A172 (cell line): ENCODE data around the gene S100PBP. TPM values are rescaled to one million over a fixed set of nuclear protein-coding genes. Genes with fewer than 3 reads are reported as not detected.

Experiments used
- DNase-seq: peaks from one replicate; pipeline ENCODE4 v3.0.0-alpha.2; 2015; ENCODE audit warnings: low spot score
- total RNA-seq: library from RNA; depleted of rRNA; stranded (reverse); fragments of >200 nt; shearing (Covaris generic); gene quantifications from 2 replicates; pipeline ENCODE4 v1.2.3, GENCODE V29; 2014; rRNA removed

Gene S100PBP
- 20.0 and 20.4 TPM in 2 replicates for total RNA-seq

DNA sequence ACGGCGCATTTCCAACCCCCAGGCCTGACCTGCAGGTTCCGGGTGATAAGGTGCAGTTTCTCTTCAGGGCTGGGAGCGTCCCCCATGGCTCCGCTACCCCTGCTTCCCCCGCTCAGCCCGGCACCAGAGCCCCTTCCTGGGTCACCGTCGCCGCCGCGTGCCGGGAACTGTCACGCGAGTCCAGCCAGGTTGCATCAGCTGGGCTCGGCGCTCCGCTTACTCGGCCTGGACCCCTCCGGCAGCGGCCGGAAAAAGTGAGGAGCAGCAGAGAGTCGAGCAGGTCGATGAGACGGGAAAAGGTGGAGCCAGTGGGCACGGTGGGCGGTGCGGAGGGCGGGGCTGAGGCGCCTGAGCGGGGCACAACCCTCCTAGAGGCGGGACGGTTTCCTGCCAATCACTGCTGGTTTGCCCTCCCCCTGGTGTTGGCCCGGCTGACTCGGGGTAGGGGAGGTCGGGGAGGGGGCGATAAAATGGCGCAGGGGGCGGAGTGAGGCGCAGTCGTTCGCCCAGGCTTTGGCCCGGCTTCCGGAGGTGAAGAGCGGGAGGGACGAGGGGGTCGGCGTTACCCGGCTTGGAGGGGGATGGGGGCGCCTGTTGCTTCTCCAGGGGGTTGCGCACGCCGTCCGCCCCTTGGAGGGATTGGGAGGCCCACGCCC lies at the start of gene S100PBP, which contains the start of gene YARS1:
TSS of gene S100PBP (plus strand) at position 495 of the 656 bp plus-strand sequence. CDS start 8,447 bp downstream, outside the sequence.
TSS of gene YARS1 (minus strand) at position 200 of the 656 bp plus-strand sequence. CDS start at position 86, 114 bp downstream.
- peak; percentile 90 for DNase-seq

DNA sequence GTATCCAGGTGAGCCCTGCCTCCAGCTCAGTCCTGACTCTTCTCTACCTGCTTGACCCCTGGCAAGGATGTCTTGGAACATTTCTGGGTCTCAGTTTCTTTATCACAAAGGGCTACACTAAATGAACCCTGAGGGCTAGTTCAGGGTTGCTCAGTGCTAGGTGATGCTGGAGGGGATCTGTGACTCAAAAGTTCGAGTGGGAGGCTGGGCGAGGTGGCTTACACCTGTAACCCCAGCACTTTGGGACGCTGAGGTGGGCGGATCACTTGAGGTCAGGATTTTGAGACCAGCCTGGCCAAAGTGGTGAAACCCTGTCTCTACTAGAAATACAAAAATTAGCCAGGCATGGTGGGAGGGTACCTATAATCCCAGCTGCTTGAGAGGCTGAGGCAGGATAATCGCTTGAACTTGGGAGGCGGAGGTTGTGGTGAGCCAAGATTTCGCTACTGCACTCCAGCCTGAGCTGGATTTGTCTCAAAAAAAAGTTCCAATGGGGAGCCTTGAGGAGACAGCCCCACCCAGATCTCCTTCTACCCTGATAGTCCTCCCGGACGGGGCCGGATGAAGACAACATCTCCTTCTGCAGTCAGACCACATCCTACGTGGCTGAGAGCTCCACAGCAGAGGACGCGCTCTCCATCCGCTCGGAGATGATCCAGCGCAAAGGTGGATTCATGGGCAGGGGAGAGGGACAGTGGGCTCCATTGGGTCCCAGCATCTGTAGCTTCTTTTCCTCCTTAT lies 49.2 kb upstream of the S100PBP start:
- DNase-seq, result no peak

DNA sequence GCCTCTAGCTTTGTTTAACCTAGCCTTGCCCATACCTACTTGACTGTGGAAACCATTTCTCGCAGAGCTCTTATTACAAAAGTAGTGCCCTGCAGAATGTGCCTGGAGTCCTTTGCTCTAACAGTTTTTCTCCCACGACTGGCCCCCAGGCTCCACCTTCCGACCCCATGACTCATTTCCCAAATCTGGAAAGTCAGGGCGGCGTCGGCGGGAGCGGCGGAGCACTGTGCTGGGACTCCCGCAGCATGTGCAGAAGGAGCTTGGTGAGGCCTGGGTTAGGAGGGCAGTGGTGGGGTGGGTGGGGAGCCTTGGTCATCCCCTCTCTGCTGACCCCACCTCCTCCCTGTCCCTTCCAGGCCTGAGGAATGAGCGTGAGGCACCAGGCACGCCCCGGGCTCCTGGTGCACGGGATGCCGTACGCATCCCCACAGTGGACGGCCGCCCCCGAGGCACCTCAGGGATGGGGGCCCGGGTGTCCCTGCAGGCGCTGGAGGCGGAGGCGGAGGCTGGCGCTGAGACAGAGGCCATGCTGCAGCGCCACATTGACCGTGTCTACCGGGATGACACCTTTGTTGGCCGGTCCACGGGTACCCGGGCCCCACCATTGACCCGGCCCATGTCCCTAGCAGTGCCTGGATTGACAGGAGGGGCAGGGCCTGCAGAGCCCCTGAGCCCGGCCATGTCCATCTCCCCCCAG lies 47.8 kb upstream of the S100PBP start:
- peak; percentile 46 for DNase-seq

DNA sequence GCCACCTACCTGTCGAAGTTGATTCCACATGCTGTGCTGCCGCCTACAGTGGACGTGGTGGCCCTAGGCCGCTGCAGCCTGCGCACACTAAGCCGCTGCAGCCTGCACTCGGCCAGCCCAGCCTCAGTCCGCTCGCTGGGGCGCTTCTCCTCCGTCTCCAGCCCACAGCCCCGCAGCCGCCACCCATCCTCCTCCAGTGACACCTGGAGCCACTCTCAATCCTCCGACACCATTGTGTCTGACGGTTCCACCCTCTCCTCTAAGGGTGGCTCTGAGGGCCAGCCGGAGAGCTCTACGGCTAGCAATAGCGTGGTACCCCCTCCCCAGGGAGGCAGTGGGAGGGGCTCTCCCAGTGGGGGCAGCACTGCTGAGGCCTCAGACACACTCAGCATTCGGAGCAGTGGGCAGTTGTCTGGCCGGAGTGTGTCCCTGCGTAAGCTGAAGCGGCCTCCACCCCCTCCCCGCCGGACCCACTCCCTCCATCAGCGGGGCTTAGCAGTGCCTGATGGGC lies 47.2 kb upstream of the S100PBP start:
- no peak for DNase-seq

DNA sequence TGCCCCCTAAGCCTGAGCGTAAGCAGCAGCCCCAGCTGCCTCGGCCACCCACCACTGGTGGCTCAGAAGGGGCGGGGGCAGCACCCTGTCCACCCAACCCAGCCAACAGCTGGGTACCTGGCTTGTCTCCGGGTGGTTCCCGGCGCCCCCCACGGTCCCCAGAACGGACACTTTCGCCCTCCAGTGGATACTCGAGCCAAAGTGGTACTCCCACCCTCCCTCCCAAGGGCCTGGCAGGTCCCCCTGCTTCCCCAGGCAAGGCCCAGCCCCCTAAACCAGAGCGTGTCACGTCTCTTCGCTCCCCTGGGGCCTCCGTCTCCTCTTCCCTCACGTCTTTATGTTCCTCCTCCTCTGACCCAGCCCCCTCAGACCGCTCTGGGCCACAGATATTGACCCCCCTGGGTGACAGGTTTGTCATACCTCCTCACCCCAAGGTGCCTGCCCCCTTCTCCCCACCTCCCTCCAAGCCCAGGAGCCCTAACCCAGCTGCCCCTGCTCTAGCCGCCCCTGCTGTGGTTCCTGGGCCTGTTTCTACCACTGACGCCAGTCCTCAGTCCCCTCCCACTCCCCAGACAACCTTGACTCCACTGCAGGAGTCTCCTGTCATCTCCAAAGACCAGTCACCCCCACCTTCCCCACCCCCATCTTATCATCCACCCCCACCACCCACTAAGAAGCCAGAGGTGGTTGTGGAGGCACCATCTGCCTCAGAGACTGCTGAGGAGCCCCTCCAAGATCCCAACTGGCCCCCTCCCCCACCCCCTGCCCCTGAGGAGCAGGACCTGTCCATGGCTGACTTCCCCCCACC lies 46.5 kb upstream of the S100PBP start:
- DNase-seq, result no peak

DNA sequence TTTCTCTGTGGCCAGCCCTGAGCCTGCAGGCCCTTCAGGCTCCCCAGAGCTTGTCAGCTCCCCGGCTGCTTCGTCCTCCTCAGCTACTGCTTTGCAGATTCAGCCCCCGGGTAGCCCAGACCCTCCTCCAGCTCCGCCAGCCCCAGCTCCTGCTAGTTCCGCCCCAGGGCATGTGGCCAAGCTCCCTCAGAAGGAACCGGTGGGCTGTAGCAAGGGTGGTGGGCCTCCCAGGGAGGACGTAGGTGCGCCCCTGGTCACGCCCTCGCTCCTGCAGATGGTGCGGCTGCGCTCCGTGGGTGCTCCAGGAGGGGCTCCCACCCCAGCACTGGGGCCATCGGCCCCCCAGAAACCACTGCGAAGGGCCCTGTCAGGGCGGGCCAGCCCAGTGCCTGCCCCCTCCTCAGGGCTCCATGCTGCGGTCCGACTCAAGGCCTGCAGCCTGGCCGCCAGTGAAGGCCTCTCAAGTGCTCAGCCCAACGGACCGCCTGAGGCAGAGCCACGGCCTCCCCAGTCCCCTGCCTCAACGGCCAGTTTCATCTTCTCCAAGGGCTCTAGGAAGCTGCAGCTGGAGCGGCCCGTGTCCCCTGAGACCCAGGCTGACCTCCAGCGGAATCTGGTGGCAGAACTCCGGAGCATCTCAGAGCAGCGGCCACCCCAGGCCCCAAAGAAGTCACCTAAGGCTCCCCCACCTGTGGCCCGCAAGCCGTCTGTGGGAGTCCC lies 45.7 kb upstream of the S100PBP start:
- no peak for DNase-seq

DNA sequence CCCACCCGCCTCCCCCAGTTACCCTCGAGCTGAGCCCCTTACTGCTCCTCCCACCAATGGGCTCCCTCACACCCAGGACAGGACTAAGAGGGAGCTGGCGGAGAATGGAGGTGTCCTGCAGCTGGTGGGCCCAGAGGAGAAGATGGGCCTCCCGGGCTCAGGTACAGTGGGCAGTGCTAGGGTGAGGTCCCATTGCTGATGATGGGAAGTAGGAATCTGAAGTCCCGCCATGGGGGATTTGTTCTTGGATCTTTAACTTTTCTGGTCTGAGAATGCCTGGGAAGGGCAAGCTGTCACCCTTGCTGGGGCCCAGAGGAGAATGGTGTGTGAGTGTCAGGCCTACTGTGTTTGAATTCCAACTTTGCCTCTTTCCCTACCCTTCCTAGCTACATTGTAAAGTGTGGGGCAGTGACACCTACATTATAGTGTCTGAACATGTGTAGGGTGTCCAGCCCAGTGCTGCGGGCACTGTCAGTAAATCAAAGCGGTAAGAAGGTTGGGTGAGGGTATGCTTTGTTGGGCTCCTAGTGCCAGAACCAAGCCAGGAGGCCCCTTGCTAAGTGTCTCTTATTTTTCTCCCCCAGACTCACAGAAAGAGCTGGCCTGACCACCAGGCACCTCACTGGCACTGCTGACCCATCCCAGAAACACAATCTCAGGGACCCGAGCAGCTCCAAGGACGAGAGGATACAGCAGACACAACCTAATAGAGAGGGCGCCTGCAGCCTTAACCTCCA lies 45.0 kb upstream of the S100PBP start:
- DNase-seq, result no peak

DNA sequence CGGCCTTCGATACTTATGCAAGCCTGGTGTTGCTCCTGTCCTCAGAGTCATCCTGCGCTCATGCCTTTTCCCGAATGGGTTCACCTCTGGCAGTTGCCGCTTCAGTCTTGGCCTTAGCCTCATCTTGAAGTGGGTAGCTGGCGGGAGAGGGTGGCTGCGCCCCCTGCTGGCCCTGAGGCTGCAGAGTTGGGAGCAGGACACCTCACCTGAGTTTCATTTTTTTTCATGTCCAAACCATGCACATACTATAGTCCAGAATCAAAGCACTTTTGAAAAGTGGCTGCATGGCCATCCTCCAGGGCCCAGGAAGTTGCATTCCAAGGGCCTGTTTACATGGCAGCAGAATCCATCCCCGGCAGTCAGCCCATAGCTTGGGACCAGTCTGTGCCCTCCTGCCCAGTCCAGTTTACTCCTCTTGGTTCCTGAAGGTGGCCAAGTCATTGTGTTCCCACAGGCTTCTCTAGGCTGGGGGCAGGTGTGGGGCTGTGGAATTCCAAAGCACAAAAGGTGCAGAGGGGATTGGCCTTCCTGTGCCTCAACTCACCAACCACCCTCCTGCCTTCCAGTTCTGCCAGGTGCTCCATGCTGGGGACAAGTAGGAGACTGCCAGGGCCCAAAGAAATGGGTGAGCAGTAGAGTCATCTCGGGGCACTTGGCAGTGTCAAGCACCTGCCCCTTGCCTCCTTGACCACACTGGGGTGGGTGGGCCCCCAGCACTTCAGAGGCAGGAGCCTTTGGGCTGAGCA lies 44.3 kb upstream of the S100PBP start:
- DNase-seq, result peak; percentile 51

DNA sequence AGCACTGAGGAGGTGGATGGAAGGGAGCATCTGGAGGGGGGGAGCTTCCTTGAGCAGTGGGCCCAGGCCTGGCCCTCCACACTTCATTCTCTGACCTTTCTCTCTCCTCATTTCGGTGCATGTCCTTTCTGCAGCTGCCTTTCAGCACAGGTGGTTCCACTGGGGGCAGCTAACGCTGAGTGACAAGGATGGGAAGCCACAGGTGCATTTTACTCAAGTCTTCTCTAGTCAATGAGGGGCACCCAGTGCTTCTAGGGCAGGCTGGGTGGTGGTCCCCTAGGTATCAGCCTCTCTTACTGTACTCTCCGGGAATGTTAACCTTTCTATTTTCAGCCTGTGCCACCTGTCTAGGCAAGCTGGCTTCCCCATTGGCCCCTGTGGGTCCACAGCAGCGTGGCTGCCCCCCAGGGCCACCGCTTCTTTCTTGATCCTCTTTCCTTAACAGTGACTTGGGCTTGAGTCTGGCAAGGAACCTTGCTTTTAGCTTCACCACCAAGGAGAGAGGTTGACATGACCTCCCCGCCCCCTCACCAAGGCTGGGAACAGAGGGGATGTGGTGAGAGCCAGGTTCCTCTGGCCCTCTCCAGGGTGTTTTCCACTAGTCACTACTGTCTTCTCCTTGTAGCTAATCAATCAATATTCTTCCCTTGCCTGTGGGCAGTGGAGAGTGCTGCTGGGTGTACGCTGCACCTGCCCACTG lies 43.5 kb upstream of the S100PBP start:
- no peak for DNase-seq

DNA sequence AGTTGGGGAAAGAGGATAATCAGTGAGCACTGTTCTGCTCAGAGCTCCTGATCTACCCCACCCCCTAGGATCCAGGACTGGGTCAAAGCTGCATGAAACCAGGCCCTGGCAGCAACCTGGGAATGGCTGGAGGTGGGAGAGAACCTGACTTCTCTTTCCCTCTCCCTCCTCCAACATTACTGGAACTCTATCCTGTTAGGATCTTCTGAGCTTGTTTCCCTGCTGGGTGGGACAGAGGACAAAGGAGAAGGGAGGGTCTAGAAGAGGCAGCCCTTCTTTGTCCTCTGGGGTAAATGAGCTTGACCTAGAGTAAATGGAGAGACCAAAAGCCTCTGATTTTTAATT lies 43.0 kb upstream of the S100PBP start:
- DNase-seq, result no peak

DNA sequence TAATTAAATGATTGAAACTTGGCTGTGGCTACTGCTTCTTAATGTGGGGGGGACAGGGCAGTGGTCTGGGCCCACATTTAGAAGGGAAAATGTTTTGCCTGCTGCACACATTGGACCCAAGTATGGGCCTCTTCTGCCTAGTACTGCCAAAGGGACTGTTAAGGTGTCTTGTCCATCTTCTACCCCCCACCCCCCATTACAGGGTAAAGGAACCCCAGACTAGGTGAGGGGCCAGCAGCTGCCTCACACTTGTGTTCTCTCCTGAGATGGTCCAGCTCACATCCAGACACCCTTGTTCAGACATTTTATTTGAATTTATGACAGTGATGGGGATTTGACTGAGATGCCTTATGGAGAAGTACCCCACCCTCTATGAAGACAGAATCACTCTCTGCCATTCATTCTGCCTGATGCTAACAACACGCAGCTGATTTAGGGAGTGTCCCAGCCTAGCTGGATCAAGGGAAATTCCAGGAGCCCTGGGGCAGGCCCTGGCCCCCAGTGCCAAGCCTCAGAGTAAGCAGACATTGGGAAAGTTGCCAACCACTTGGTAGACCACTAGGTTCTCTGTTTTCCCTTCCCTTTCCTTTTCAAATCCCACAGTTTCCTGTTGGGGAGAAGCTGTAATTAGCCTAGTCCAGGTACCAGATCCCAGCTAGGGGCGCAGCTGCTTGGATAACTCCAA lies 42.4 kb upstream of the S100PBP start:
- DNase-seq, result peak; percentile 93

DNA sequence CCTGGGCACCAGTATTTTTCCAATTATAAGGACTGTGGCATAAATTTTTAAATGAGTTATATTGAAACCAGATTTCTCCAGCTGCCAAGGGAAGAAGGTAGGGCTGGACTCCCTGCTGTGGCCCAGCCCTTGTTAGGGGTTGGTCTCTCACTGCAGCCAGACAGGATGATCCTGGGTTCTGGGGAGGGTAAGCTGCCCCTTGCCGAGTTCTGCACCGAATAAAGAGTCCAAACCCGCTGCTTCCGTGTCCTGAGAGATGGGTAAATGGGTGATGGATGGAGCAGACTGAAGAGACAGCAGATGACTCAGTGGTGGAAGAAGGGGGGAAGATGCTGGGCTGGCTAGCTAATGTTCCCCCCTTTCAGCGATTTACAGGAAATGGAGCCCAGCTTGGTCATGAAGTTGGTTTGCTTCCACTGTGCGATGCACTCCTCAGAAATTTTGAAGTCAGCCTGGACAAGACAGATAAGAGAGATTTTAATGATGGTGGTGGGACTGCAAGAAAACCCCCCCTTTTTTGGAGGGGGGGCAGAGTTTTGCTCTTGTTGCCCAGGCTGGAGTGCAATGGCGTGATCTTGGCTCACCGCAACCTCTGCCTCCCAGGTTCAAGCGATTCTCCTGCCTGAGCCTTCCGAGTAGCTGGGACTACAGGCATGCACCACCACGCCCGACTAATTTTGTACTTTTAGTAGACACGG lies 41.7 kb upstream of the S100PBP start:
- DNase-seq, result peak; percentile 81

DNA sequence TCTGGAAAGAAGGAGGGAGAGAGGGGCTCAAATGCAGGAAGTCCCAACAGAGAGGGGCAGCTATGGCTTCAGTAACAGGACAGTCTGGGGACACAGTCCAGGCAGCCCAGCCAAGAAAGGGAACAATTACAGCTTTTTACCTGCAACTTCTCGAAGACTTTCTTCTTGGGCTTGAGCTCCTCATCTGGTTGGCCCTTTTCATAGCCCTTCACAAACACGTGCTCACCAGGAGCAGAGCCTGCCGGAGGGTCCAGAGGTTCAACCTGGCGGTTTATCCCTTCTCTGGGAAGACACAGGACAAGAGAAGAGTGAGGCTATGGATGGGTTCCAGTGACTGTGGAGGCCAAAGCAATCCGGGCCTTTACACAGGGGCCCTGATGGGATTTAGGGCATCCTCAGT lies 38.2 kb upstream of the S100PBP start:
- DNase-seq, result no peak

DNA sequence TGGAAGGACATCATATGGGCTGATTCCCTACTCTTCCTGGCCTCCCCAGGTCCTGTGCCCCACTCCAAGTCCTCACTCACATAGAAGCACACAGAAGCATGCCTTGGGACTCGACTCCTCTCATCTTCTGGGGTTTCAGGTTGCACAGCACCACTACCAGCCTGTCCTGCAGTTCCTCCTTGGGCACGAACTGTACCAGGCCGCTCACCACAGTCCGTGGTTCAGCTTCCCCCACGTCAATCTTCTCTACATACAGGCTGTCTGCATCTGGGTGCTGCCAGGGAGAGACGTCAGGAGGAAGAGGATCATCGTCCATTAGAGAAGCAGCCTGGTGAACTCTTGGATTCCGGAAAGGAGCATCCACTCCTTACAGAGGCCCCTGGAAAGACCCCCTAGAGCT lies 37.4 kb upstream of the S100PBP start:
- DNase-seq, result no peak

DNA sequence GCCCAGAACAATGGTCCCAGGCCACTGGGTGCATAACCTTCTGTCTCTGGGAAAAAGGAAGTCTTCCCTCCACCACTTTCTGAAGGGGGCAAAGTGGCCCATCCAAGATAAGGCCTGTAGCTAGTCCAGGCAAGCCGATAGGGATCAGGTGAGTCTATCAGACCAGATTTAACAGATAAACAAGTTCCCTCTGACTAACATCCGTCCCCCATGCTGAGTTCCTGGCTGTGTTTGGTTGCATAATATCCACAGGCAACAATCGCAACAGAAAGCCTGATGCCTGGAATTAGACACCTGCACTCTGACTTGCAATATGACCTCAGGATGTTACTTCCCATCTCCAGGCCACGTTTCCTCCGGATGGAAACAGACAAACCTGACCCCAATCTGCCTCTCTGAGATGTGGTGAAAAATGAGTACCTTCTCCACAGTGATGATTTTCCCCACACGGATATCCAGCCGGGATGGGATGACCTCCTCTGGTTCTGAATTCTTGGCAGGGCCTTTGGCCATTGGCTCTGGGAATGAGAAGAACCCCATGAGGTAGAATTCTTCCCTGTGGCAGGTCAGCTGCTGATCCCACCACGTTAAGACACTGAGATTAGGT lies 36.7 kb upstream of the S100PBP start:
- peak; percentile 77 for DNase-seq

DNA sequence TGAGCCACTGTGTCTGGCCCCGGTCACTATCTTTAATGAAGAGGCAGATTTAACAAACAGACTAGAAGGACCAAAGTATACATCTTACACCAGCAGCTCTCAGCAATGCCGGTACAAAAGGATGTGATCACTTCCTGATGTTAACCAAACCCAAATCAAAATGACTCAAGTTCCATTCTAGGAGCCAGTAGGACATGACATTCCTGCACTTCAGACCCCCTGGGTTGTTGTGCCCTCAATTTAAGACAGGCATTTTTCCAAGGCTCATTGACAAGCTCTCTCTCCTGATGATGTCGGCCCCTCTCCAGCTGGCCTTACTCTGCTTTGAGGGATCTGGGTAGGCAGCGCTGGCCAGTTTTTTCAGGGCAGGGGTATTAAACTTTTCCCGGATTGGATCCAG lies 35.4 kb upstream of the S100PBP start:
- DNase-seq, result peak; percentile 44

DNA sequence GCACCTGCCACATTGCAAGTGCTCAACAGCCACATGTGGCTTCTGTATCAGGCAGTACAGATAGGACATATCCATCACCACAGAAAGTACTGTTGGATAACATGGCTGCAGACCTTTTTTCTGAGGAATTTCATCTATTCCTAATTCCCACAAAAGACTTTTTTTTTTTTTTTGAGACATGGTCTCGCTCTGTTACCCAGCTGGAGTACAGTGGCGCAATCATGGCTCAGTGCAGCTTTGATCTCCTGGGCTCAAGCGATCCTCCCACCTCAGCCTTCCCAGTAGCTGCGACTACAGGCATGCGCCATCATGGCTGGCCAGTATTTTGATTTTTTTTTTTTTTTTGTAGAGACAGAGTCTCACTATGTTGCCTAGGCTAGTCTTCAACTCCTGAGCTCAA lies 33.6 kb upstream of the S100PBP start:
- no peak for DNase-seq
